H9 (cell line): ENCODE results near the gene MLC1. TPM values are rescaled to one million over a fixed set of nuclear protein-coding genes. Genes with fewer than 3 reads are reported as not detected.

Source experiments
- DNase-seq: peaks from one replicate; pipeline ENCODE4 v3.0.0-alpha.2; 2017
- H2AFZ ChIP-seq: one replicate; pipeline ENCODE4 v1.6.1; 2013; ENCODE audit warnings: mild to moderate bottlenecking, low read length, control low read depth, moderate library complexity
- H2AK5ac ChIP-seq: 2 replicates; pipeline ENCODE4 v1.6.1; 2013; ENCODE audit warnings: low read length, control low read depth, mixed read lengths; ENCODE audit not compliant: insufficient read length
- H2BK120ac ChIP-seq: one replicate; pipeline ENCODE4 v1.6.1; 2013; ENCODE audit warnings: low read depth, mild to moderate bottlenecking, low read length, control low read depth, inconsistent platforms; ENCODE audit not compliant: poor library complexity, severe bottlenecking
- H2BK12ac ChIP-seq: 2 replicates; pipeline ENCODE4 v1.6.1; 2013; ENCODE audit warnings: low read length, control low read depth, mixed read lengths, low read depth; ENCODE audit not compliant: insufficient read length
- H2BK15ac ChIP-seq: 2 replicates; pipeline ENCODE4 v1.6.1; 2013; ENCODE audit warnings: low read depth, low read length, control low read depth
- H2BK20ac ChIP-seq: one replicate; pipeline ENCODE4 v1.6.1; 2013; ENCODE audit warnings: low read depth, mild to moderate bottlenecking, low read length, control low read depth, inconsistent platforms; ENCODE audit not compliant: poor library complexity, severe bottlenecking
- H2BK5ac ChIP-seq: 2 replicates; pipeline ENCODE4 v1.6.1; 2013; ENCODE audit warnings: low read length, control low read depth, mixed read lengths; ENCODE audit not compliant: insufficient read length
- H3K14ac ChIP-seq: 2 replicates; pipeline ENCODE4 v1.6.1; 2013; ENCODE audit warnings: low read length, control low read depth; ENCODE audit not compliant: insufficient read depth
- H3K18ac ChIP-seq: 2 replicates; pipeline ENCODE4 v1.6.1; 2013; ENCODE audit warnings: low read depth, mild to moderate bottlenecking, mixed read lengths, low read length, control low read depth; ENCODE audit not compliant: insufficient read length
- H3K23ac ChIP-seq: 2 replicates; pipeline ENCODE4 v1.6.1; 2013; ENCODE audit warnings: low read length, control low read depth, mixed read lengths, low read depth; ENCODE audit not compliant: insufficient read length
- H3K23me2 ChIP-seq: 2 replicates; pipeline ENCODE4 v1.6.1; 2013; ENCODE audit warnings: low read depth, mild to moderate bottlenecking, mixed read lengths, low read length, control low read depth; ENCODE audit not compliant: insufficient read length, poor library complexity, severe bottlenecking
- H3K27ac ChIP-seq: 2 replicates; pipeline ENCODE4 v1.5.1; 2013; ENCODE audit warnings: low read length, control low read depth, mixed read lengths, low read depth; ENCODE audit not compliant: insufficient read length
- H3K27me3 ChIP-seq: 2 replicates; pipeline ENCODE4 v1.6.1; 2013; ENCODE audit warnings: low read length, control low read depth, inconsistent platforms; ENCODE audit not compliant: insufficient read depth
- H3K4ac ChIP-seq: 2 replicates; pipeline ENCODE4 v1.6.1; 2013; ENCODE audit warnings: low read depth, mild to moderate bottlenecking, control low read depth, inconsistent platforms, low read length, moderate library complexity
- H3K4me1 ChIP-seq: 2 replicates; pipeline ENCODE4 v1.6.1; 2013; ENCODE audit warnings: low read length, control low read depth, inconsistent platforms; ENCODE audit not compliant: insufficient read depth
- H3K4me2 ChIP-seq: 2 replicates; pipeline ENCODE4 v1.6.1; 2013; ENCODE audit warnings: low read length, control low read depth, mixed read lengths; ENCODE audit not compliant: insufficient read length, insufficient read depth
- H3K56ac ChIP-seq: 2 replicates; pipeline ENCODE4 v1.6.1; 2013; ENCODE audit warnings: low read depth, mild to moderate bottlenecking, mixed read lengths, low read length, control low read depth; ENCODE audit not compliant: insufficient read length
- H3K79me1 ChIP-seq: 2 replicates; pipeline ENCODE4 v1.6.1; 2013; ENCODE audit warnings: low read depth, mild to moderate bottlenecking, moderate library complexity, low read length, control low read depth, inconsistent platforms; ENCODE audit not compliant: insufficient read depth, poor library complexity, severe bottlenecking
- H3K79me2 ChIP-seq: 2 replicates; pipeline ENCODE4 v1.6.1; 2013; ENCODE audit warnings: low read length, control low read depth, inconsistent platforms; ENCODE audit not compliant: insufficient read depth
- H3K9ac ChIP-seq: 2 replicates; pipeline ENCODE4 v1.6.1; 2013; ENCODE audit warnings: low read length, control low read depth, mixed read lengths; ENCODE audit not compliant: insufficient read length; ENCODE audit errors: extremely low read depth
- H3K9me3 ChIP-seq: one replicate; pipeline ENCODE4 v1.6.1; 2013; ENCODE audit warnings: low read depth, low read length, inconsistent platforms; ENCODE audit not compliant: control insufficient read depth
- H3T11ph ChIP-seq: one replicate; pipeline ENCODE4 v1.6.1; 2013; ENCODE audit warnings: mild to moderate bottlenecking, low read length, control low read depth, inconsistent platforms
- H4K20me1 ChIP-seq: one replicate; pipeline ENCODE4 v1.6.1; 2013; ENCODE audit not compliant: control insufficient read depth, insufficient read length, insufficient read depth
- H4K5ac ChIP-seq: 2 replicates; pipeline ENCODE4 v1.6.1; 2013; ENCODE audit warnings: low read depth, mild to moderate bottlenecking, mixed read lengths, low read length, control low read depth; ENCODE audit not compliant: insufficient read length
- H4K8ac ChIP-seq: replicated peaks from 2 replicates; pipeline ENCODE4 v1.6.1; 2013; ENCODE audit warnings: low read length, control low read depth, mixed read lengths, low read depth; ENCODE audit not compliant: insufficient read length
- H4K91ac ChIP-seq: 2 replicates; pipeline ENCODE4 v1.6.1; 2013; ENCODE audit warnings: low read depth, mild to moderate bottlenecking, moderate library complexity, mixed read lengths, low read length, control low read depth; ENCODE audit not compliant: insufficient read length
- H3K27ac Mint-ChIP-seq, 3 experiments: 2 replicates in 2 of 3; 3 replicates in 1 of 3; pipeline ENCODE4 v1.8.0; 2020 to 2021; ENCODE audit warnings: mixed read lengths in 3 of 3, mild to moderate bottlenecking in 1 of 3, moderate library complexity in 1 of 3
- H3K27me3 Mint-ChIP-seq: 2 replicates; pipeline ENCODE4 v1.8.0; 2021; ENCODE audit warnings: low read depth, mild to moderate bottlenecking, moderate library complexity, mixed read lengths
- H3K36me3 Mint-ChIP-seq, 3 experiments: 2 replicates in 2 of 3; 3 replicates in 1 of 3; pipeline ENCODE4 v1.8.0; 2020 to 2021; ENCODE audit warnings: low read depth in 3 of 3, mixed read lengths in 3 of 3; ENCODE audit not compliant: insufficient read depth in 1 of 3
- H3K4me1 Mint-ChIP-seq, 2 experiments: 2 replicates each; pipeline ENCODE4 v1.8.0; 2020; ENCODE audit warnings: mixed read lengths in 2 of 2
- H3K4me3 Mint-ChIP-seq, 2 experiments: 2 replicates in 1 of 2; 3 replicates in 1 of 2; pipeline ENCODE4 v1.8.0; 2020 to 2021; ENCODE audit warnings: mild to moderate bottlenecking in 2 of 2, mixed read lengths in 2 of 2, moderate library complexity in 1 of 2
- H3K9me3 Mint-ChIP-seq, 2 experiments: 2 replicates in 1 of 2; 3 replicates in 1 of 2; pipeline ENCODE4 v1.8.0; 2020; ENCODE audit warnings: mild to moderate bottlenecking in 2 of 2, mixed read lengths in 2 of 2, moderate library complexity in 1 of 2
- CTCF ChIP-seq: fragments of 200-600 bp; sonication (generic); conservative IDR thresholded peaks from 3 replicates; pipeline ENCODE4 v1.8.0; 2021; ENCODE audit warnings: antibody characterized with exemption, mild to moderate bottlenecking
- WGBS: extraction: QIAGEN DNeasy Blood & Tissue Kit; methylation state at CpG from one replicate; pipeline ENCODE4 v1.1.7; 2013; ENCODE audit warnings: missing lambda C conversion rate, low lambda C conversion rate, mixed read lengths; ENCODE audit not compliant: insufficient read length; ENCODE audit errors: extremely low coverage; 5-methylcytosine and 5-hydroxymethylcytosine counted together
- total RNA-seq: library from RNA; stranded (reverse); gene quantifications from 2 replicates; pipeline ENCODE4 v1.2.1, GENCODE V29; 2021

Gene MLC1
- total RNA-seq, 1 experiment from 2014 or later: not detected

- peaks cover 33% of the 10 kb centered on the region for H3K27me3 Mint-ChIP-seq
Observed at GRCh38 chr22:50009765-50010675, 75.2 kb downstream of the MLC1 start.

More at GRCh38 chr22:50009765-50010675, 75.2 kb downstream of the MLC1 start:
- peaks cover 11 to 30% of the 10 kb centered on the region in 2 experiments; a peak in 3 of 4 replicates for H3K4me1 Mint-ChIP-seq
- no peaks in the 10 kb centered on the region for H4K20me1 ChIP-seq
- no peak overlapping the region for H2BK20ac ChIP-seq
- no peak overlapping the region for H2BK120ac ChIP-seq
- no peak overlapping the region for H3K4ac ChIP-seq
- H3K9ac ChIP-seq: no peak overlapping the region
- peaks cover 4% of the 10 kb centered on the region for H3K23me2 ChIP-seq
- no peak overlapping the region for H3K18ac ChIP-seq
- no peak overlapping the region for H3K56ac ChIP-seq
- no peak overlapping the region for H4K5ac ChIP-seq
- H3T11ph ChIP-seq: no peak overlapping the region
- no peak overlapping the region for H2AFZ ChIP-seq
- H3K36me3 Mint-ChIP-seq: no peaks in the 10 kb centered on the region
- no peak overlapping the region; the same call in 1 of the 2 replicates for H3K14ac ChIP-seq
- H3K9me3 ChIP-seq: no peaks in the 10 kb centered on the region
- H2BK12ac ChIP-seq: no peak overlapping the region
- no peak overlapping the region for H2BK5ac ChIP-seq
- H3K4me2 ChIP-seq: no peak overlapping the region
- no peak overlapping the region for H3K27ac ChIP-seq
- no peaks in the 10 kb centered on the region for H3K79me2 ChIP-seq
- no peak overlapping the region for H3K23ac ChIP-seq
- peak overlapping the region in 1 of 2 experiments; percentile 32; a peak in 1 of 5 replicates for H3K4me3 Mint-ChIP-seq
- DNase-seq: peak; percentile 26
- H2BK15ac ChIP-seq: no peak overlapping the region
- no peak overlapping the region for H3K27ac Mint-ChIP-seq
- H4K8ac ChIP-seq: no peak overlapping the region
- no peaks in the 10 kb centered on the region; a peak in 1 of 5 replicates for H3K9me3 Mint-ChIP-seq
- no peak overlapping the region for H4K91ac ChIP-seq
- no CpG with 5 or more reads among the region's 46 CpGs for WGBS
- no peaks in the 10 kb centered on the region for H3K4me1 ChIP-seq
- H3K27me3 ChIP-seq: peaks cover 12% of the 10 kb centered on the region; the same call in 1 of the 2 replicates
- no peak for TF ChIP-seq CTCF
- no peak overlapping the region for H2AK5ac ChIP-seq
- H3K79me1 ChIP-seq: no peaks in the 10 kb centered on the region

Other genes with a start within 250 kb of the MLC1 start
- gene ZBED4, start 231.6 kb downstream of the MLC1 start, total RNA-seq: 22.7 and 23.0 TPM in 2 replicates
- gene ALG12, start 167.0 kb downstream of the MLC1 start, total RNA-seq: 19.2 and 20.6 TPM in 2 replicates
- gene CRELD2, start 166.8 kb downstream of the MLC1 start, total RNA-seq: 34.7 and 37.9 TPM in 2 replicates
- gene PIM3, start 124.7 kb downstream of the MLC1 start, total RNA-seq: 43.4 and 45.1 TPM in 2 replicates
- 0.11 and 0.20 TPM in 2 replicates for gene IL17REL, start 72.7 kb downstream of the MLC1 start, total RNA-seq
- not detected in 2 replicates for gene TTLL8, start 27.1 kb downstream of the MLC1 start, total RNA-seq
- not detected in 2 replicates for gene MOV10L1, start 4.6 kb upstream of the MLC1 start, total RNA-seq
- 6.7 and 8.0 TPM in 2 replicates for gene PANX2, start 85.3 kb upstream of the MLC1 start, total RNA-seq
- gene TRABD, start 100.5 kb upstream of the MLC1 start, total RNA-seq: 46.3 and 47.8 TPM in 2 replicates
- 19.0 and 20.4 TPM in 2 replicates for gene SELENOO, start 115.6 kb upstream of the MLC1 start, total RNA-seq
- 28.4 and 29.0 TPM in 2 replicates for gene TUBGCP6, start 159.6 kb upstream of the MLC1 start, total RNA-seq
- gene HDAC10, start 165.8 kb upstream of the MLC1 start, total RNA-seq: 41.1 and 45.0 TPM in 2 replicates
- 31.3 and 32.3 TPM in 2 replicates for gene MAPK12, start 176.3 kb upstream of the MLC1 start, total RNA-seq
- gene MAPK11, start 185.0 kb upstream of the MLC1 start, total RNA-seq: 1.5 and 2.1 TPM in 2 replicates
- gene PLXNB2, start 222.2 kb upstream of the MLC1 start, total RNA-seq: 84.4 and 87.6 TPM in 2 replicates
- gene DENND6B, start 241.6 kb upstream of the MLC1 start, total RNA-seq: 1.0 and 1.5 TPM in 2 replicates